NCI-H2196 (cell line): Measurements from ENCODE around the gene IREB2.
"Not testable (repeated sequence)": the region's sequence is repeated elsewhere in the genome, so short reads cannot be mapped to it uniquely, and the experiment has no call there.

Experiments used
- DNase-seq: peaks from one replicate; lab custom pipeline; 2025; ENCODE audit not compliant: unreplicated experiment; lab: John Stamatoyannopoulos, UW

IREB2 gene, protein sequence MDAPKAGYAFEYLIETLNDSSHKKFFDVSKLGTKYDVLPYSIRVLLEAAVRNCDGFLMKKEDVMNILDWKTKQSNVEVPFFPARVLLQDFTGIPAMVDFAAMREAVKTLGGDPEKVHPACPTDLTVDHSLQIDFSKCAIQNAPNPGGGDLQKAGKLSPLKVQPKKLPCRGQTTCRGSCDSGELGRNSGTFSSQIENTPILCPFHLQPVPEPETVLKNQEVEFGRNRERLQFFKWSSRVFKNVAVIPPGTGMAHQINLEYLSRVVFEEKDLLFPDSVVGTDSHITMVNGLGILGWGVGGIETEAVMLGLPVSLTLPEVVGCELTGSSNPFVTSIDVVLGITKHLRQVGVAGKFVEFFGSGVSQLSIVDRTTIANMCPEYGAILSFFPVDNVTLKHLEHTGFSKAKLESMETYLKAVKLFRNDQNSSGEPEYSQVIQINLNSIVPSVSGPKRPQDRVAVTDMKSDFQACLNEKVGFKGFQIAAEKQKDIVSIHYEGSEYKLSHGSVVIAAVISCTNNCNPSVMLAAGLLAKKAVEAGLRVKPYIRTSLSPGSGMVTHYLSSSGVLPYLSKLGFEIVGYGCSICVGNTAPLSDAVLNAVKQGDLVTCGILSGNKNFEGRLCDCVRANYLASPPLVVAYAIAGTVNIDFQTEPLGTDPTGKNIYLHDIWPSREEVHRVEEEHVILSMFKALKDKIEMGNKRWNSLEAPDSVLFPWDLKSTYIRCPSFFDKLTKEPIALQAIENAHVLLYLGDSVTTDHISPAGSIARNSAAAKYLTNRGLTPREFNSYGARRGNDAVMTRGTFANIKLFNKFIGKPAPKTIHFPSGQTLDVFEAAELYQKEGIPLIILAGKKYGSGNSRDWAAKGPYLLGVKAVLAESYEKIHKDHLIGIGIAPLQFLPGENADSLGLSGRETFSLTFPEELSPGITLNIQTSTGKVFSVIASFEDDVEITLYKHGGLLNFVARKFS

DNA sequence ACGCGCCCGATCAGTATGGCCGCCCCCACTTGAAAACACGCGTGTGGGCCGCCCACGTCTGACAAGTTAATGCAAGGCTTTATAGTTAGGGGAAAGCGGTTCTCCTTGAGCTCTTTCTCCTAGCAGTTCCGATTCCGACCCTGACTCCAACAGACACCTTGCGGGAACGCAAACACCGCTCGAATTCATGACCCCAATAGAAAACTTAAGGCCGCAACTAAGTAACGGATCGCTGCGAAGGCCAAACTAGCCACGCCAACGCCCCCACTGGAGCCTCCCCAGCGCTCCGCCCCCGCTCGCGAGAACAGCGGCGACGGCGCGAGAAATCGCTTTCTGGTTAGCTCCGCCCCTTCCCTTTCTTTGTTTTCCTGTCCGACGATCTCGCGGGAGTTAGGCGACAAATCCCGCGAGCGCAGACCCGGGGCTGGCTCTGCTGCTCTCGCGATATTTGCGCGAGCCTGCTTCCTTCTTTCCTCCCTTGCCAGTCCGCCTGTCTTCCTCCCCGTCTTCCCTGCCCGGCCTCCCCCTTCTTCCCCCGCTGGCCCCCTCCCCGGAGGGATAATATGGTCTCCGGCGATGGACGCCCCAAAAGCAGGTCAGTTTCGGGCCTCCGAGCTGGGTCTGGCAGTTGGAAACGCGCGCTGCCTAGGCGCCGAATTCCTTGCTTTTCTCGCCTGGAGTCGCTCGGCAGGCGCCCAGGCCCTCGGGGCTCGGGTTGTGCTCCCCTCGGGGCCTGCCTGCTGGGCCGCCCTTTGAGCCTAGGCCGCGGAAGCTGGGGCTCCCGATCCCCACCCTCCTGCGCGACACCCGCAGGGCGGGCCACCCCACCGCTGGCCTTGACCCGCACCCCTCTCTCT, at the start of gene IREB2:
Gene IREB2 (plus strand): TSS at position 455 of the 857 bp plus-strand sequence. CDS start 122 bp downstream, at position 577.
- peak; percentile 93 for DNase-seq

DNA sequence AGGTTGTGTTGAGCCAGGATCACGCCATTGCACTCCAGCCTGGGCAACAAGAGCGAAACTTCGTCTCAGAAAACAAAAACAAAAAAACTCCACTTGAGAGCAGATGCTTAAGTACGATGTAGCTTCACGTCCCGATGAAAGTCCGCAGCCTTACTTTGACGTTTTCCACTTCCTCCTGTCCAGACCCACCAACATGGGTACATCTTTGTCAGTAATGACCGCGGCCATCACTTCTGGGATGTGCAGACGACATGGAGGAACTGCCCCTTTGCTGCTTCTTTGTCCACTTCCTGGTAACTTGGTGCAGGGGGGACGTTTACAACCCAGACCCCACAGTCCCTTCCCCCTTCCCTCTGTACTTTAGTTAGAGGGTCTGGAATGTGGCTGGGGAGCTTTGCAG, 49.2 kb upstream of the IREB2 start:
- DNase-seq: no peak

DNA sequence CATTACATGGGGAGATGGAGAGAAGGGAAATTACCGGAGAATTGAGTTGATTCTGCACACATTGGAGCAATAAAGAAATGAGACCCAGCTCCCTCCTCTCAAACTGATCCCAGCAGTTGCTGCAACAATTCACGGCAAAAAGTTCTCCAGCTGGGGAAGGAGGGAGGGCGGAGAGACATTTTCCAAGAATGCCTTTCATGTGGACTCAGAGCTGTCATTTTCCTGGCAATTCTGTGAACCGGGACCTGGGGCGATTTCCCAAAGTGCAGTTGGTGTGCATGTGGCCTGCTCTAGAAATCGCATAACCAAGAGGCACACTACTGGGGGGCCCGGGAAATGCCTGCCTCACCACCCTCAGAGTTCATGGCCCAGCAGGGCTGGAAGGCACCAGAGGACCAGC, 48.7 kb upstream of the IREB2 start:
- no peak for DNase-seq

DNA sequence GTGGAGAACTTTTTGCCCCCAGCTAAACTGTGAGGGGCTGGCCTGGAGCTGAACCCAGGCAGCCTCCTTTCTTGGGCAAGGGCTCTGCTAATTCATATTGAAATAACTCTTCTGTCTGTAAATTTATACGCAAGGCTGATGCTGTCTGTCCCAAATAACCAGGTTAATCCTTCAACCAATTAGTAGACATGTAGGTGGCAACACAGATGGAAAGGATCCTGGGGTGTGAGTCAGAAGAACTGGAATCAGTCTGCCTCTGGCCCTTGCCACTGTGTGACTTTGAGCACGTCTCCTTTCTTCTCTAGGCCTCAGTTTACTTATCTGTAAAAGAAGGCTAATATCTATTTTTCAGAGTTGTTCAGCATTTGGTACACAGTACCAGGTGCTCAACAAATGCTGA, 48.3 kb upstream of the IREB2 start:
- DNase-seq: no peak

DNA sequence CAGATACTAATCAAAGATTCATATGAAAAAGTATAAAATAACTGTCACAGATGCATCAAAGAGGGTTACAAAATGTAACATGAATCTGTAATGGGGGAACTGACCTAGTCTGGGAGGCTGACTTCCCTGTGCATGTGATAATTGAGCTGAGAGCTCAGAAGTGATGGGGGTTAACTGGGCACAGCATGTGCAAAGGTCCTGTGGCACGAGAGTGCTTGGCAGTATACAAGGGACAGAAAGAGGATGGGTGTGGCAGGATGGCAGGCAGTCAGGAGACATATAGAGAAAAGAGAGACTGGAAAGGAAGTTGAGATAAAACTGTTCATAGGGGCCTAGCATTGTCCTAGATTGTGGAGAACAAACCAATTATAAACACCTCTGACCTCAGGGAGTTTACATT, 47.8 kb upstream of the IREB2 start:
- no peak for DNase-seq

DNA sequence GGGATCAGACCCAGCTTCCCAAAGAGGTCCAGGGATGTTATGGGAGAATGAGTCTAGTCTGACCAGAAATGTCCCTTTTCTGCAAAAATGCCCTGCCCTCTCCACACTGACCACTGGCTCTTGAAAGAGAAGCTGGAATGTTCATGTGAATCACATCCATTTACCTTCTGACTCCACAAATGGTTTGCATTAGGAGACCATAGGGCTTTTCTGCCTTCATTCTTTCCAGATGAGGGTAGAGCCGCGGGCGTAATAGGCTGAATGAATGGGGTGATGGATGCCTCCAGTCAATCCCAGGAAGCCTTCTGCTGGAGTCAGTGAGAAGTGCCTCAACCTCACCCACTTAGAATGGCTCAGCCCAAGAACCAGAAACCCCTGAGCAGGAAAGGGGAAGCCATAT, 47.2 kb upstream of the IREB2 start:
- no peak for DNase-seq

DNA sequence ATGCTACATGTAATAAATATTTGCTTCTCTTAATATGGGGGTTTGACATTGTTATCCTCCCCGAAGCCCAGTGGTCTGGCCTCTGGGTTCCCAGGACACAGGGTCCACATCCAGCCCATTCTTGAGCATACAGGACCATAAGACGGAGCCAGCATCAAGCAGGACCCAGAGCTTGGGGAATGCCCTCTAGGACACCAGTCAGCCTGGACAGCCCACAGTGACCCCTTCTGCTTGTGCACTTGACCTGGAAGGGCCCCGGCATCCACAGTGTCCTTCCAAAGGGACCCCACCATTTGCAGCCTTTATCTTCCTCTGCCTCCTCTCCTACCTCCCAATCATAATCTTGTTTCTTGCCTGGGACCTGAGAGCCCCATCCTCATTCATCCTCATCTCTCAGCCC, 46.2 kb upstream of the IREB2 start:
- DNase-seq: no peak

DNA sequence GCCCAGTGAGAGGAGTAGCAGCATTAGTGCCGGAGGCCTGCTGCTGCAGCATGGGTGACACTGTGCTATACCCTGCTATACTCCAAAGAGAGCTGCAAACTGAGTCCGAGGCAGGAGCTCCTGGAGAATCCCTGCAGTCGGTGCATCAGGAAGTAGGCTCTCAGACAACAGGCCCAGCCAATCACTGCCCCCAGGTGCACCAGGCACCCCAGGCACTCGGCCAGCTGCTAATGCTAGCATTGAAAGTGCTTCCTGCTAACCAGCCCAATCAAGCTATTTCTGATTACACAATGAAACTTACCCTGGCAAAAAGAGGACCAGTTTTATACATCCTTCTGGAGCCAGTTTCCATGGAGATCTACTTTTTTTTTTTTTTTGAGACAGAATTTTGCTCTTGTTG, 45.6 kb upstream of the IREB2 start:
- peak; percentile 84 for DNase-seq

DNA sequence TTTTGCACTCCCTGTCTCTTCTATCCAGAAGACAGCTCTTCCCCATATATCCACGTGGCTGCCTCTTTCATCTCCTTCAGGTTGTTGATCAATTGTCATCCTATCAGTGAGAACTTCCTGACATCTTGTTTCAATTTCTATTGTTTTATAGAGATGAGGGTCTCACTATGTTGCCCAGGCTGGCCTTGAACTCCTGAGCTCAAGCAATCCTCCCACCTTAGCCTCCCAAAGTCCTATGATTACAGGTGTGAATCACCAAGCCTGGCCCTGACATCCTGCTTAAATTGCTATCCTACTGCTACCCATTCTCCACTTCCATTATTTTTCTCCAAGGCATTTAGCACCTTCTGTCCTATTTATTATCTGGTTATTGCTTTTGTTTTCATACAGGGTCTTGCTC, 44.9 kb upstream of the IREB2 start:
- DNase-seq: no peak

DNA sequence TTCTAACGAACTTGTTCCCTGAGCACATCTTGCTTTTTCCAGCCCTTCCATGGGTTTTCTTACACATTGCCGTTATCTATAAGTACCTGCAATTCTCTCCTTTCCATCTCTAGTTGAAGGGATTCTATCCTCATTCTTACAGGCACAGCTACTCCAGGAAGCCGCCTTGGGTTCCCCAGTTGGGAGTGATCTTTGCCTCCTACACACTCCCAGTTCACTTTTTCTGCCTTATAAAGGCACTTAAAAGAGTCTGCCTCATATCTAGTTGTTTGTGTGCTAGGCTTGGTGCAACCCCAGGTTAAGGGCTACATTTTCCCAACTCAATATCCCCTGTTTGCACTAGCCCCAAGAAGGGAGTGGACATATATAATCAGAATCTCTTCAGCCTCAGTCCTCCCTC, 44.0 kb upstream of the IREB2 start:
- no peak for DNase-seq

DNA sequence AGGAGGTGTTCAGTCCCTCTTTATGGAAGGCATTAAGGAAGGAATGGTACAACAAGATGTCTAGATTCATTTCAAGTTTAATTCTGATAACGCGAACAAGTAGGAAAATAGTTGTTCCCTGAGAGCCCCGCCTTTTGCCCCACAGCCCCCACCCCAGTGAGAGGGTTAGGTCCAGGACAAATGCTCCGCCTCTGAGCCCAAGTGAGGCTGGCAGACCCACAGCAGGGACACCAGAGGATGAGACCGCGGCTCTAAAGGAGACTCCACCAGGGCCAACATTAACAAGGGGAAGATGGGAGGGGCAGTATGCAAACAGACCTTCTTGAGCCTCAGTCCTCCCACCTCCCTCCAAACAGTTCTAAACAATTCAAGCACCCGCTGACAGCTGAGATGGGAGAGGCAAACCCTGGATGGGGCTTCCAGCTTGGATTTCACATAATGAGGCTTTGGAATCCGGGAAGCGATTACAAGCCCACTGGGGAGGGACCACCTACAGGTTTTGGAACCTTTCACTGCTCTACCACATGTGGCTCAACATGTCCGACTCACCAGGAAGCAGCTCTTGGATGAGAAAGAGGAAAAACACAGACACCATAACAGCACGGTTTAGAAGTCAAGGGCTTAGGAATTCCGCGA, 42.9 kb upstream of the IREB2 start:
- no peak for DNase-seq

DNA sequence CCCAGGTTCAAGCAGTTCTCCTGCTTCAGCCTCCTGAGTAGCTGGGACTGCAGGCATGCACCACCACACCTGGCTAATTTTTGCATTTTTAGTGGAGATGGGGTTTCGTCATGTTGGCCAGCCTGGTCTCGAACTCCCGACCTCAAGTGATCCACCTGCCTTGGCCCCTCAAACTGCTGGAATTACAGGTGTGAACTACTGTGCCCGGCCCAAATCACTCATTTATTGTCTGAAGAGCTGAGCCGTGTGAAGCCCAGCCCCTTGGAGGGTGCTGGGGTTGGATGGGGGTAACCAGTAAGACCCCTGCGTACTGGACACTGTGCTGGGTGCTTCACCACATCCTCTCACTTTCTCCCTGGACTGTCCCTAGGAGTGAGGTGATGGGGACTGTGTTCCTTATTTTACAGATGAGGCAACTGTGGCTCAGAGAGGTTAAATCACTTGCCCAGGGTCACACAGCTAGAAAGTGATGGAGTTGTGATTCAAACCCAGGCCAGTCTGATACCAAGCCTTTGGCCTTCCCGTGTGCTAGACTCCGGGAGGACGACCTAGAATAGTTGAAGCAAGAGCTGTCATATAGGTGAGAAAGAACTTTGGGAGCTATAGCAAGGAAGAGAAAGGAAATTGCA, 41.7 kb upstream of the IREB2 start:
- DNase-seq: no peak

DNA sequence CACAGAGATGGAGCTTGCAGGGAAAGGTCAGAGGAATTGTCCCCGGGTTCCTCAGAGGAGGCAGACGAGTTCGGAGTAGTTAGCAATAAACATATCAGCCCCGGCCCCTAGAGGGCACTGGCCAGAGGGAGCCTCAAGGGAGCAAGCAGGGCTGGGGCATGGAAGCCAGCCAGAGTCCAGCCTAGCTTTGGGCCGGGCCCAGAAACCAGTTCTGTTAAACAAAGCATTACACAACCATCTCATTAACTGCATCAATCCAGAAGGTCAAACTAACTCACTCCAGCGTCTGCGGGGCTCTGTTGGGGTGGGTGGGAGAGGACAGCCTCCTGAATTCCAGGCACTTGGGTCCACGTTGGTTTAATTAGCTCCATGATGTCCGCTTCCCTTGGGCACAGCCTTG, 41.0 kb upstream of the IREB2 start:
- peak; percentile 18 for DNase-seq

DNA sequence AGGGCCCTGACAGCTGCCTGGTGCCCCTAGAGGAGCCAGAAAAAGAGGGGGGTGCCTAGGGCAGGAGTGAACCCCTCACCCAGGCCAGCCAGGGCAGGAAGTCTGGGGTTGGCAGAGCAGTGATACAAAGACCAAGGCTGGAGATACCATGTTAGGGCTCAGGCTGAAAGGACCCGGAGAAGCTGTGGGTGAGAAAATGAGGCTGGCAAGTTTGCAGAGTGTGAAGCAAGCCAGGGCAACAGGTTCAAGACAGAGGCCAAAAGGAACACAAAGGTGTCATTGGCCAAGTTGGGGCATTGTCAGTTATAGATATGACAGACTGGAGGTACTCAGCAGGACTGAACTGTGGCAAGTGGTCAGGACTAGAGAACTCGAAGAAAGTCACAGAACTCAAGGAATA, 40.6 kb upstream of the IREB2 start:
- DNase-seq: no peak

DNA sequence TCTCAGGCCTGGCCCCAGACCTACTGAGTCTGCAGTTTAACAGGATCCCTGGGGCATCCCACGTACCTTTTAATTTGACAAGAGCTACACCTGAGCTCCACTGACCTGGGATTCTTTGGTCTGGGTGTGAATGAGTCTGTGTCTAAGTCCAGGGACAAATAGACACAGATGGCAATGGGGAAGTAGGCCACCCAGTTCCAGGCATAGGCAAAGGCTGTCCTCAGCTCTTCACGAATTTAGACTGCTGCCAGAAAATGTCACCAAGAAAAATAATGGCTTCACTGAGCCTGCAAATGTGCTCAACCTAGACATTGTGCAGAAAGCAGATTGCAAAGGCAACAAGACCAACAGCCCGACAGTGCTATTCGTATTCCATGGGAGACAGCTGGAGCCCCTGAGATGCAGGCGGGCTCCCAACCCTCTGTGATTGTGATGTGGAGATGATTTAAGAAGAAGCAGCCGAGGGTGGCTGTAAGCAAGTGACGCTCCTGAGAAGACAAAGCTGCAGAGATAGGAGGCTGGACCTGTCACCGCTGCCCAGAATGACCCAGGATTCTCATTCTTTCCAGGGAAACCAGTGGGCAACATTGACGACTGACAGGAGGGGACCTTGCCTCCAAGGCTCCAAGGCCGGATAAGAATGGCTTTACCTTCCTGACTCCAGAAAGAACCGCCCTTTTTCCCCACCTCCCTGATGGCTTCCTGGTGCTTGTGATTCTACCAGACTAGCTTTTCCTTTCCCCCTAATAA, 39.8 kb upstream of the IREB2 start:
- no peak for DNase-seq

DNA sequence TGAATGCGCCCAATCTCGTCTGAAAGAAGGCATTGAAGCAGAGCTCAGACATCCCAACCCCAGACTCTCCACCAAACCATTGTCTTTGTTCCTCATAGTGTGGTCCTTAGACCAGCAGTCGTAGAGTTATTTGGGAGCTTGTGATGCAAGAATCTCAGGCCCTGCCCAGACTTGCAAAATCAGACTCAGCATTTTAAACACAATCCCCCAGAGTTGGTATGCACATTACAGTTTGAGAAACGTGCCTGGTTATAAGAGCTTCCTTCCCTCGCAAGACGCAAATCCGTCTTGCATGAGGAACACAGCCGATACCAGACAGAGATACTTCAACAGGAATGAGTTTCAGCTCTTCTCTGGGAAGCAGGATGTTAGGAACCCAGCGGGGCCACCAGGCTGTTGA, 38.9 kb upstream of the IREB2 start:
- DNase-seq: no peak

DNA sequence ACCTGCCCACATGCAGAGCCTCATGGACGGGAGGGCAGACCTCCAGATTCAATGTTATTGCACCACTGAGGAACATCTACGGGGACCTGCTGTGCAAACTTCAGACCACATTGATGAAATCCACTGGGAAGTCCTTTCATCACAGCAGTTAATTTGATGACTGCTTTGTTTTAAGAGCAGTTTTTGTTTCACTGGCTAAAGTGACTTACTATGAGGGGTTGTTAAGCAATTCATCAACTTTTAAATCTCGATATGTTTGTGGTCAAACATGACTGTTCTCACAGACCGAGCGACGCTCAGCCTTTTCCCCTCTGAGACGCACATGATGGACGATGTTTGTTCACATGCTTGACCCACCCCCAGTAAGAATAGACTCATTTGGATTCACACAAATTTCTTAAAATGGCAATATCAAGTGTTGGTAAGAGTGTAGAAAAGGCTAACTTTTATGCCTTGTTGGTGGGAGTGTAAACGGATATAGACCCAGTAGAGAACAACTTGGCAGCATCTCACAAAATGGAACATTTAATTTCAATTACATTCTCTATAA, 35.9 kb upstream of the IREB2 start:
- DNase-seq: no peak

DNA sequence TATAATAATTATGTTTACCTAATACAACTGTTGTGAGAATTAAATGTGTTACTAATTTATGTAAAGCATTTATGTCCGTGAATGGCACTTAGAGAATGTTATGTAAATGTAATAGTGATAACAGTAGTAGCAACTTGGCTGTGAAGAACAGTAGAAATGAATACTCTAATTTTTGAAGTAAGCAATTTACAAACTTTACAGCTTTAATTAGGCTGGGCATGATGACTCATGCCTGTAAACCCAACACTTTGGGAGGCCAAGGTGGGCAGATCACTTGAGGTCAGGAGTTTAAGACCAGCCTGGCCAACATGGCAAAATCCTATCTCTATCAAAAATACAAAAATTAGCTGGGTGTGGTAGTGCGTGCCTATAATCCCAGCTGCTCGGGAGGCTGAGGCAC, 33.9 kb upstream of the IREB2 start:
- no peak for DNase-seq

DNA sequence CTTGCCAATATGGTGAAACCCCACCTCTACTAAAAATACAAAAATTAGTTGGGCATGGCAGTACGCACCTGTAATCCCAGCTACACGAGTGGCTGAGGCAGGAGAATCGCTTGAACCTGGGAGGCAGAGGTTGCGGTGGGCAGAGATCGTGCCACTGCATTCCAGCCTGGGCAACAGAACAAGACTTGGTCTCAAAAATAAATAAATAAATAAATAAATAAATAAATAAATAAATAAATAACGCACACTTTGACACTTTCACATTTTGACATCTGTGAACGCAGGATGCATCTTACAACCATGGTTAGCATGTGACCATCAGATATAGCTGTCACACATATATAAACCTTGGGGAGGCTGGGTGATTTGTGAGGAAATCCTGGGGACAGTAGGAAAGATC, 33.2 kb upstream of the IREB2 start:
- not testable (repeated sequence) for DNase-seq
